Hematopoietic multipotent progenitor cell treated with erythropoietin and hydrocortisone succinate and interleukin-3 and kit ligand, for 4 days (in vitro differentiated cells): Measurements from ENCODE around the gene DLX3.

Source experiments
- DNase-seq: peaks from one replicate; pipeline ENCODE4 v3.0.0-alpha.2; 2015

The DLX3 gene

DNA sequence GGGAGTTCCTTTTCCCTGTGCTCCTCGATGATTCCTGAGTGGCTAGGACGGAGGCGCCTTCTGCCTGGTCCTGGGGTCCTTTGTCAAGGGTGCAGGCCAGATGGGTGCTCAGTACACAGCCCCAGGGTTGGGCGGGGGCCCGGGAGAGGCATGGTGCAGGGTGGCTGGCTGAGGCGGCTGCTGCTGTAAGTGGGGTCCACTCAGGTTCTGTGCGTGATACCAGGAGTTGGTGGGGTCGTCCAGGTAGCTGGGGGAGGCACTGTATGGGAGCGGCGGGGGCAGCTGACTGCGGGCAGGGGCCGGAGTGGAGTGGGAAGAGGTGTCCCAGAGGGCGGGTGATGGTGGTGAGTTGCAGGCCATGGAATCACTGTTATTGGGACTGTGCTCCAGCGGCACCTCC, 3.6 kb downstream of the DLX3 start:
- no peak for DNase-seq

DNA sequence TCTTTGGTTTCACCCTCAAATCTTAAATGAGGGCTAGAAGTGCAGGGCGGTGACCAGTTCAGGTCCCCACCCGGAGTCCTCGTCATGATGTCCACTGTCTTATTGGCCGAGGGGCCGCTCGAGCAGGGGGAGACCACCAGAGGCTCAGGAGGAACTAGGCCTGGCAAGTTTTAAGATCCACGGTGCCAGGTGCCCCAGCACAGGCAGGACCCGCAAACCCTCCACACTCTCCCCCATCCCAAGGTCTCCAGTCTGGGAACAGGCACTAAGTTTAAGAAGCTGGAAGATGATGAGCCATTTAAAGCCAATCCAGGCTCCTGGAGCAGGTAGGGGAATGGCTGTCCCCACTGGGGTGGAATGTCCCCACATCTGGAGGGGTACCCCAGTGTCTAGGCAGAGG, 4.1 kb downstream of the DLX3 start:
- no peak for DNase-seq

GRCh38 chr17:49990331-49990730, 4.7 kb downstream of the DLX3 start:
- no peak for DNase-seq

- no peak for DNase-seq
Measured at GRCh38 chr17:49989518-49989880, 5.5 kb downstream of the DLX3 start.

DNA sequence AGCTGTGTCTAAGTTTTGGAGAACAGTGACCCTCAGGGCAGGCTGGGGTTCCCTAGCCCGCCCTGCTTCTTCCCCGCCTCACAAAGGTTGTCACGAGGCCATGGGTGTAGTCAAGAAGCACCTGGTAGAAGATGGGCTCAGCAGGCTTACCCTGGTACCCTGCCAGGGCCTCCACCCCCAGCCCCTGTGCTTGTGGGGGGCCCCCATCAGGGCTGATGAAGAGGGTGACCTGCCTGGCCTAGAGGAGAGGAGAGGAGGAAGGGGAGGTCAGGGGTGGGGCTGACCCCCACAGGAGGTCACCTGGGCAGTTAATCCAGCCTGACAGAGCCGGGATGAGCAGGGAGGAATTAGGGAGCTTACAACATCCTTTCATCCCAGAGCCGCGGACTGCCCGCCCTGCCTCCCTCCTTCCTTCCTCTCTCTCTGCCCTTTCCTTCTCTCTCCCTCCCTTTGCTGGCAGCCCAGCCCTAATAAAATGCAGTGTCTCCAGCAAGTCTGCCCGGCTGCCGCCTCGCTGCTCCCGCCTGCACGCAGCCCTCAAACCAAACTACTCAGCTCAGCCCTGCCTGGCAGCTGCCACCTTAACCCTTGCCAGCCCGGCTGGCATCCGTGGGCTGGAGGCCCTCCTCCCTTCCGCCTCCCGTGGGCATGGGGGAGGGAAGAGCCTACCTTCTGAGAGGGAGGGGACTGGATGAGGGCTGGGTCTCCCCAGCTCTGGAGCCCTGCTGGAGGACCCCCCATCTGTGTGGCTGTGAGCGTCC, 7.2 kb downstream of the DLX3 start:
- DNase-seq, result no peak

GRCh38 chr17:49987290-49987585, 7.8 kb downstream of the DLX3 start:
- DNase-seq, result no peak

- no peak for DNase-seq
Measured at GRCh38 chr17:49986396-49987289, 8.4 kb downstream of the DLX3 start.

- no peak for DNase-seq
Measured at GRCh38 chr17:49985310-49985990, 9.6 kb downstream of the DLX3 start.

DNA sequence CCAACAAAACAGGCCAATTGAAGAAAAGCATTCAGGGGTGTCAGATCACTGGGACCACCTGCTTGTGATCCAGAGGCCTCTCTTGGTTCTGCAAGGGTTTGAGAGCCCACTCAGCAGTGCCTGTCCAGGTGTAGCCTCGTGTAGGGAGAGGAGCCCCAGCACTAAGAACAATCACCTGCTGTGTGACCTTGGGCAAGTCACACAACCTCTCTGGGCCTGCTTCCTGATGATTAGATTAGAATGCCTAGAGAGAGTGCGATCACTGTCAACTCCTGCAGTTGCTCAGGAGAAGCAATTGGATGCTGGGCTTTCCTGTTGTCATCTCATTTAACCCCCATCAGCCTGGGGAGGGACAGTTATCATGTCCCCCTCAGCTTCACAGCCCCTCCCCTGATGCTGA, 10.2 kb downstream of the DLX3 start:
- no peak for DNase-seq

- DNase-seq, result no peak
Measured at GRCh38 chr17:49984283-49984682, 10.7 kb downstream of the DLX3 start.

- no peak for DNase-seq
Measured at GRCh38 chr17:49980703-49981197, 14.3 kb downstream of the DLX3 start.

GRCh38 chr17:49979748-49980479, 15.1 kb downstream of the DLX3 start:
- DNase-seq, result no peak

- DNase-seq, result no peak
Measured at GRCh38 chr17:49978501-49978900, 16.5 kb downstream of the DLX3 start.

- DNase-seq, result no peak
Measured at GRCh38 chr17:49977463-49978389, 17.3 kb downstream of the DLX3 start.

DNA sequence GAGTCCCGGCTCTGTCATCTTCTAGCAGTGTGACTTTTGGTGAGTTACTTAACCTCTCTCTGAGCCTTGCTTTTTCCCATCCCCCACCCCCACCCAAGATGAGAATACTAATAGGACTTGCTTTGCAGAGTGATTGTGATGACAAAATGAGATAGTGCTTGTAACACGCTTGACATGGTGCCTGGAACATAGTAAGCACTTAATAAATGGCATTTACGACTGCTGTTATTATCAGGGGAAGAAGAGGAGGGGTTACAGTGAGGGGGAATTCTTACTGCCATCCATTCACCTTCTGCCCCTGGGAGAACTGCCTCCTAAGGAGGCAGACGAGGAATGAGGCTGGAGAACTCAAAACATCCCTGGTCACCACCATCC, 18.2 kb downstream of the DLX3 start:
- no peak for DNase-seq

DNA sequence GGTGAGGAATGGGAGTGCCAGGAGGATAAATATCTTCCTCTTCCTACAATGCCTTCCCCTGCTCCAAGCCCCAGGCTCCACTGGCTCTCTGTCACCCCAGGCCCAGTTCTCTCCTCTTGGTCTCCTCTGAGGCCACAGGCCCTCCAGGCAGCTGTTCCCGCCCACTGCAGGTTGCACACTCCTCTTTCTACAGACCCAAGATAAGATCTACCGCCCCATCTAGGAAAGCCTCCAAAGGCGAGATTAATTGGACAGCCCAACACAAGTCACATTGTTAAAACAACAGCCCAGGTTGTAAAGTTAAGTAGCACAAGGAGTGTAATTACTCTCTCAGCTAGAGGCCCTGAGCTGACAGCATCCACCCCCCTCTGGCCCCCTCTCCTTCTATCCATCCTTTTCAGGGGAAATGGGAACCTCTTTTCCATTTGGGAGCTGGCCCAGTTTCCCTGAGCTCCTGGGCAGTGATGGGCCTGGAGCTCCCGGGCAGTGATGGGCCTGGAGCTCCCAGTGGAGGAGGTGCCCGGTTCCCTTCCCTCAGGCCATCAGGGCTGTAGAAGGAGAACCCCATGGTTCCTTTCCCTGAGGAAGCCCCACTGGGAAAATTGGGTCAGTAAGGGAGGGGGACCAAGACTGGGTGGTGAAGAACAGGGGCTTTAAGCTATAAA, 18.7 kb downstream of the DLX3 start:
- no peak for DNase-seq

- DNase-seq, result no peak
Measured at GRCh38 chr17:49975531-49975930, 19.5 kb downstream of the DLX3 start.

GRCh38 chr17:49973271-49973615, 21.8 kb downstream of the DLX3 start:
- no peak for DNase-seq

DNA sequence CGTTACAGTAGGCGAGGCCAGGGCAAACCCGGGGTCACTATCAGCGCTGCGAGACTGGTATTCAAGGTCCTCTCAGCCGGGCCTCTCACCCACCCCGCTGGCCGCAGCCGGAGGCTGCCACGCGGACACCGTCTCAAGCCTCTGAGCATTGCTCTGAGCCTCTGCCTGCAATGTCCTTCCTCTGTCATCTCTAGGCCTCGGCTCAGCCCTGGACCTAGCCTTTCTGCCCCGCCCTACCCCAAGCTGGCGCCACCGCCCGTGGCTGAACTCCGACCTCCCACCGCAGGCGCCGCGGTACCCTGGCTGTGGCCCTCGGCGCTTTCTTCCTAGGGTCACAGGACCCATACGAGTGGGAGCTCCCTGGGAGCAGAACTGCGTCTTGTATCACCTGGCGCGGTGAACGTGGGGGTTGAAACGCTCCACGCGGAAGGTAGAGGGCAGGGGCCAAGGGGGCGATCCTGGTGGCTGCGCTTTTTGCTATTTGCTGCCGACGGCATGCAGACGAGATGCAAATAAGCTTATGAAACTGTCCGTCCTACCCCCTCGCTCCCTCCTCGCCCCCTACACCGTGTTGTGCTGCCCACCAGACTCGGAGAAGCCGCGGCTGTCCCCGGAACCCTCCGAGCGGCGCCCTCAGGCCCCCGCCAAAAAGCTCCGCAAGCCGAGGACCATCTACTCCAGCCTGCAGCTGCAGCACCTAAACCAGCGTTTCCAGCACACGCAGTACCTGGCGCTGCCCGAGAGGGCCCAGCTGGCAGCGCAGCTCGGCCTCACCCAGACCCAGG, 22.3 kb downstream of the DLX3 start:
- DNase-seq, result no peak

DNA sequence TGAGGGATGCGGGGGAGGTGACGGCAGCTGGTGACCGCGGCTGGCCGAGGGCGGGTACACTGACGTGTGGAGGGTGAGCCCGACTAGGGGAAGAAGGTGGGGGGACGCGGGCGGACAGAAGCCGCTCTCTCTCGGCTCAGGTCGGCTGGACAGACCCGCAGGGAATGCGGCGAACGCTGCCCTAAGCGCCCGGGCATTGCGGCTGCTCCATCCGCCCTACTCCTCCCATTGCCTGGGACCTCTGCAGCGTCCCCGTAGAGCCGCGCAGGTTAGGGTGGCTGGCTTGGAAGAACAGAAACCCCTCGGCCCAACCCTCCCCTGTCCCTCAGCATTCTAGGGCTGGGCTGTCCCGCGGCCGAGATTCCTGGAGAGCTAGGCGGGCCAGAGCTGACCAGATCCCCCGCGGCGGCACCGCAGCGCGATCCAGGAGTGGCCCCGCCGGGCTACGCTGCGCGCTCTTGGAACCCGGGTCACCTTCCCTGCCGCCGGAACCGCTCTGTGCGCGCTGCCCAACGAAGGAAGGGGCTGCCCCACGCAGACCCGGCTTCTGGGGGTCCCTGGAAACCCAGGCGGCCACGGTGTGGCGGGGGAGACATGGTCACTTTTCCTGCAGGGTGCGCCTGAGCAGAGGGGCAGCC, 23.1 kb downstream of the DLX3 start:
- peak; percentile 33 for DNase-seq
